Thyroid gland (tissue), 4 donors: ENCODE results near the gene C12orf76. TPM values are rescaled to one million over a fixed set of nuclear protein-coding genes. Genes with fewer than 3 reads are reported as not detected.
A peak's percentile ranks its signal among the peaks of the same experiment; 100 is the strongest.

Source experiments
- DNase-seq, 2 donors: peaks; one replicate each; pipeline ENCODE4 v3.0.0-alpha.2; 2019
- H3K27ac ChIP-seq, 3 donors: fragments of 200-600 bp; sonication (generic); 1 replicate in 2 of 3; 2 replicates in 1 of 3; pipeline ENCODE4 v1.5.1; 2016 to 2019; ENCODE audit warnings: mild to moderate bottlenecking in 1 of 3, moderate library complexity in 1 of 3
- H3K27me3 ChIP-seq: fragments of 200-600 bp; sonication (generic); one replicate; pipeline ENCODE4 v1.5.1; 2019
- H3K36me3 ChIP-seq, 2 donors: fragments of 200-600 bp; sonication (generic); one replicate each; pipeline ENCODE4 v1.5.1; 2016 to 2019
- H3K4me1 ChIP-seq, 2 donors: fragments of 200-600 bp; sonication (generic); one replicate each; pipeline ENCODE4 v1.5.1; 2017 to 2019
- H3K4me3 ChIP-seq, 3 donors: fragments of 200-600 bp; sonication (generic); replicated peaks in 1 of 3; 1 replicate in 2 of 3; 2 replicates in 1 of 3; pipeline ENCODE4 v1.5.1; 2016; ENCODE audit warnings: mild to moderate bottlenecking in 1 of 3
- H3K9me3 ChIP-seq: fragments of 200-600 bp; sonication (generic); one replicate; pipeline ENCODE4 v1.5.1; 2017
- CTCF ChIP-seq, 6 experiments: fragments of 200-600 bp in 3 of 6; fragments of 450-650 bp in 3 of 6; sonication (generic) in 3 of 6; IDR thresholded peaks; one replicate each; pipeline ENCODE4 v1.5.1; 2016 to 2019; ENCODE audit warnings: antibody characterized with exemption in 6 of 6, mild to moderate bottlenecking in 2 of 6, inconsistent platforms in 1 of 6, moderate library complexity in 1 of 6
- POLR2A ChIP-seq, 2 donors: fragments of 450-650 bp; IDR thresholded peaks; one replicate each; pipeline ENCODE4 v1.6.1; 2017; ENCODE audit warnings: antibody characterized with exemption in 2 of 2, mild to moderate bottlenecking in 2 of 2, moderate library complexity in 1 of 2
- WGBS, 2 donors: methylation state at CpG; one replicate each; pipeline ENCODE4 v1.1.5; 2017; 5-methylcytosine and 5-hydroxymethylcytosine counted together
- intact Hi-C: fragments of 100-400 bp; cut with DNase I; formaldehyde crosslinking; loops from one replicate; pipeline ENCODE4 v1.15.1; 2023
- total RNA-seq, 4 donors: library from RNA; depleted of rRNA; stranded (reverse); fragments of >200 nt; gene quantifications; one replicate each; pipeline ENCODE4 v1.2.3, GENCODE V29; 2016

C12orf76 gene
- total RNA-seq, 4 donors from 2014 or later = 16.1 to 41.5 (median 21.9) TPM

GRCh38 chr12:110038741-110039084 is 9.6 kb downstream of the C12orf76 start:
- Histone ChIP-seq H3K27me3 (no peaks in the 10 kb centered on the region), H3K9me3 (no peaks in the 10 kb centered on the region), H3K4me3 (no peak overlapping the region), H3K36me3 (peaks cover 0 to 7% of the 10 kb centered on the region in 2 donors), H3K4me1 (peaks cover 31 to 54% of the 10 kb centered on the region in 2 donors), H3K27ac (peak overlapping the region; percentile 83 to 97 (median 96))
- intact Hi-C loops = no loop called here
- WGBS, 2 donors = 36 to 41% methylated on average over 5 of the region's 5 CpGs
- no peak for DNase-seq
- TF ChIP-seq POLR2A (IDR thresholded peaks at IDR 0.05) (no peak), CTCF (IDR thresholded peaks at IDR 0.05) (no peak)

- no peak for TF ChIP-seq POLR2A (IDR thresholded peaks at IDR 0.05)
- TF ChIP-seq CTCF (IDR thresholded peaks at IDR 0.05) = no peak
- Histone ChIP-seq H3K4me1 (peaks cover 28 to 43% of the 10 kb centered on the region in 2 donors), H3K9me3 (no peaks in the 10 kb centered on the region), H3K27me3 (no peaks in the 10 kb centered on the region), H3K27ac (peak overlapping the region; percentile 83 to 97 (median 96)), H3K4me3 (no peak overlapping the region), H3K36me3 (peaks cover 0 to 9% of the 10 kb centered on the region in 2 donors)
- intact Hi-C loops = no loop called here
- no peak for DNase-seq
- whole genome bisulfite sequencing, 2 donors = 86 to 95% methylated on average over 2 to 5 of the region's 5 CpGs
These were observed 11.0 kb downstream of the C12orf76 start for GRCh38 chr12:110037315-110037714.

GRCh38 chr12:110035534-110036104 is 12.7 kb downstream of the C12orf76 start:
- peaks cover 28 to 39% of the 10 kb centered on the region in 2 donors for H3K4me1 ChIP-seq
- DNase-seq = no peak
- H3K27ac ChIP-seq = peak overlapping the region in 2 of 3 donors; percentile 96 to 97
- TF ChIP-seq POLR2A (IDR thresholded peaks at IDR 0.05) (no peak), CTCF (IDR thresholded peaks at IDR 0.05) (no peak)
- peaks cover 6 to 20% of the 10 kb centered on the region in 2 donors for H3K36me3 ChIP-seq
- no peaks in the 10 kb centered on the region for H3K9me3 ChIP-seq
- WGBS, 2 donors = 94% methylated on average over 7 of the region's 7 CpGs
- no peak overlapping the region for H3K4me3 ChIP-seq
- H3K27me3 ChIP-seq = no peaks in the 10 kb centered on the region
- intact Hi-C loops = no loop called here

- Histone ChIP-seq H3K36me3 (peaks cover 17 to 26% of the 10 kb centered on the region in 2 donors), H3K27me3 (no peaks in the 10 kb centered on the region), H3K9me3 (no peaks in the 10 kb centered on the region), H3K4me1 (peaks cover 14 to 22% of the 10 kb centered on the region in 2 donors), H3K27ac (no peak overlapping the region), H3K4me3 (no peak overlapping the region)
- no peak for TF ChIP-seq CTCF (IDR thresholded peaks at IDR 0.05)
- no peak for TF ChIP-seq POLR2A (IDR thresholded peaks at IDR 0.05)
- 94 to 97% methylated on average over 3 of the region's 3 CpGs for WGBS, 2 donors
- DNase-seq = no peak
- intact Hi-C loops = no loop called here
These were observed 14.4 kb downstream of the C12orf76 start for GRCh38 chr12:110033888-110034287.

GRCh38 chr12:110029290-110029815 is 19.0 kb downstream of the C12orf76 start:
- WGBS, 2 donors = 81 to 88% methylated on average over 2 of the region's 2 CpGs
- TF ChIP-seq CTCF (IDR thresholded peaks at IDR 0.05) = no peak
- no peak for TF ChIP-seq POLR2A (IDR thresholded peaks at IDR 0.05)

More at GRCh38 chr12:110029290-110029815, 19.0 kb downstream of the C12orf76 start:
- Histone ChIP-seq H3K27me3 (no peaks in the 10 kb centered on the region), H3K9me3 (no peaks in the 10 kb centered on the region), H3K4me3 (no peak overlapping the region), H3K27ac (no peak overlapping the region), H3K4me1 (peaks cover 5 to 6% of the 10 kb centered on the region in 2 donors), H3K36me3 (peaks cover 32 to 44% of the 10 kb centered on the region in 2 donors)
- no peak for DNase-seq
- intact Hi-C loops = no loop called here
